IPS-18c (cell line): ENCODE data around the gene DNAJA4.

Experiments
- H3K4me3 ChIP-seq: 2 replicates; pipeline ENCODE4 v1.7.0; 2013; ENCODE audit warnings: low read depth, mild to moderate bottlenecking, low read length, moderate library complexity; ENCODE audit not compliant: insufficient read depth
- H3K9me3 ChIP-seq: one replicate; pipeline ENCODE4 v1.6.1; 2013; ENCODE audit warnings: mild to moderate bottlenecking, low read length, moderate library complexity; ENCODE audit not compliant: control insufficient read depth, insufficient read depth

Gene DNAJA4

DNA sequence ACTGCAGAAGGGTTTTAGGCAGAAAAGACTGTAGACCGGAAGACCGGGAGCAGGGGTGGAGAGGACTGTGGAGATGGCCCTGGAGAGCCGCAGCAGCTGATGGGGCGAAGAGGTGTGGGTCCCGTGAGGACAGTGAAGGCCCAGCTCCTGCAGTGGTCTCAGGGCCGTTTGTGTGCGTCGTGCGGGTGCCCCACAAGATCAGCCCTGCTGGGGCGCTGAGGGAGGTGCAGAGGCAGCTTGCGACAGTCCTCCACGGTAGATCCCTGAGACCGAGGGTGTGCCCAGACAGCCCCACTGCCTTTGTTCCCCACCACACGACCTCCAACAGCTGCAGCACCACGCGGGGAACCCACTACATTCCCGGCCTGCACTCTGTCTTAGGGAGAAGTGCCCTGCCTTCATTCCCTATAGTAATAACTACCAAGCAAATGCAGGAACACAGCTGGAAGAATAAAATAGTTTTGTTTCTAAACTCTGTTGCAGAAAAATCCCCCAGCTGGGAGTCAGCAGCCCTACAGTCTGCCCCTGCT, 56.7 kb downstream of the DNAJA4 start:
- Histone ChIP-seq H3K9me3 (no peaks in the 10 kb centered on the region), H3K4me3 (no peak overlapping the region)

GRCh38 chr15:78321786-78322185, 57.4 kb downstream of the DNAJA4 start:
- Histone ChIP-seq H3K4me3 (no peak overlapping the region), H3K9me3 (no peaks in the 10 kb centered on the region)

- Histone ChIP-seq H3K4me3 (no peak overlapping the region), H3K9me3 (no peaks in the 10 kb centered on the region)
Measured at GRCh38 chr15:78322243-78322642, 57.9 kb downstream of the DNAJA4 start.

GRCh38 chr15:78322724-78323521, 58.6 kb downstream of the DNAJA4 start:
- no peak overlapping the region; the same call in 1 of the 2 replicates for H3K4me3 ChIP-seq
- H3K9me3 ChIP-seq: no peaks in the 10 kb centered on the region

DNA sequence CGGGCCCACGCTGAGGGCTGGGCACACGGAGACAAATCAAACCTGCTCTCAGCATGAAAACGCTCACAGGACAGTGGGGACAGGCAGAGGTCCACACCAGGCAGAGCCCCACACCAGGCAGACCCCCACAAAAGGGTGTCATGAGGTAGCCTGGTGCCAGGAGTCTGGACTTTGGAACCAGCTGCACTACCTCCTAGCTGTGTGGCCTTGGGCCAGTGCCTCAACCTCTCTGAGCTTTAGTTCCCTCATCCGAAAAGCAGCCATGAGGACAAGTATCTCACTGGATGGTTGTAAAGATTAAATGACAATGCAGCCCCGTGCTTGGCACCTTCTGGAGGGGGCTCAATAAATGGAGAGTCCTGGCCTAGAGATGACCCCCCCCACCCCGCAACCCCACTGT, 59.3 kb downstream of the DNAJA4 start:
- H3K4me3 ChIP-seq: no peak overlapping the region
- H3K9me3 ChIP-seq: no peaks in the 10 kb centered on the region

- Histone ChIP-seq H3K4me3 (no peak overlapping the region), H3K9me3 (no peaks in the 10 kb centered on the region)
Measured at GRCh38 chr15:78324144-78324543, 59.8 kb downstream of the DNAJA4 start.

DNA sequence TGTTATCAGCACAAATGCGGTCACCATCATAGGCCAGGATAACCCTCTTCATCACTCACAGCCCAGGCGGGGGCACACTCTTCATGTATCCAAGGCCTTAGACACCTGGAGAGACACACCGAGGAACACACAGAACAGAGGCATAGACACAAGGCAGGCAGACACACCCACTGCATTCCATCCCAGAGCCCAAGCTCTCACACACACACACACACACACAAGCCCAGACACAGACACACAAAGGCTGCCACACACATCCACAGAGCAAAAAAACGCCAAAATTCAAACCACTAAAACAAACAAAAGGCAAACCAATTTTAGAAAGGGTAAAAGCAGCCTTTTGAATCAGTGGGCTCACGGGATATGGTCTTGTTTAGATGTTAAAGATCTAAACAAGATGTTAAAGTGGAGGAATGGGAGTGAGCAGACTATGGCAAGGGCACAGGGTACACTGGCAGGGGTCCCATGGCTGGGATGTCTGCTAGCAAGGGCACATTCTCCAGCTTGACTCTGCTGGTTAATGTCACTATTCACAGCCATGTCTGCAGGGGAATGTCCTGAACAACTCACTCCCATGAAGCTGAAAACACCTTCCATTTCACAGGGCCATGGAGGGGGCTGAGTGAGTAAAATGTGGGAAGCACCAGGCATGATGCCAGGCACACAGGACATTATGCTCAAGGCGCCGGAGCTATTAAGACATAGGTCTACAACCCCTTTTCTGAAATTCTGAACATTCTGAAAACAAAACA, 60.9 kb downstream of the DNAJA4 start:
- Histone ChIP-seq H3K4me3 (no peak overlapping the region), H3K9me3 (no peaks in the 10 kb centered on the region)

- H3K4me3 ChIP-seq: no peak overlapping the region
- no peaks in the 10 kb centered on the region for H3K9me3 ChIP-seq
Measured at GRCh38 chr15:78327466-78327865, 63.1 kb downstream of the DNAJA4 start.

GRCh38 chr15:78329625-78330024, 65.3 kb downstream of the DNAJA4 start:
- Histone ChIP-seq H3K9me3 (no peaks in the 10 kb centered on the region), H3K4me3 (no peak overlapping the region)
